T-cell (primary cell): ENCODE results near the gene STAB2. TPM values are rescaled to one million over a fixed set of nuclear protein-coding genes. Genes with fewer than 3 reads are reported as not detected.

ENCODE experiments used
- ATAC-seq, 4 experiments: fragments of 200-7000 bp in 3 of 4; fragments of 150-1000 bp in 1 of 4; cut with Tn5 transposase; replicated peaks in 1 of 4; 1 replicate in 3 of 4; 2 replicates in 1 of 4; pipeline ENCODE4 v1.10.0; 2021; ENCODE audit warnings: moderate library complexity in 3 of 4, mild to moderate bottlenecking in 2 of 4, moderate number of reproducible peaks in 1 of 4
- CTCF ChIA-PET, 2 donors: fragments of 300-600 bp; sonication (Branson Sonifier 250); formaldehyde crosslinking; loops; one replicate each; lab custom pipeline; 2022; ENCODE audit warnings: antibody characterized with exemption in 2 of 2; lab: Charles Lee
- POLR2A ChIA-PET, 2 donors: fragments of 300-600 bp; sonication (Branson Sonifier 250); formaldehyde crosslinking; loops; one replicate each; lab custom pipeline; 2022; ENCODE audit warnings: antibody characterized with exemption in 2 of 2; lab: Charles Lee
- DNase-seq, 35 experiments: peaks; one replicate each; pipeline versions ENCODE4 v3.0.0 to v3.0.0-alpha.2; 2013 to 2023
- H3K27ac ChIP-seq: one replicate; pipeline ENCODE4 v1.5.1; 2013; ENCODE audit warnings: low read length
- H3K27me3 ChIP-seq, 2 experiments: replicated peaks in 1 of 2; 1 replicate in 1 of 2; 2 replicates in 1 of 2; pipeline versions ENCODE4 v1.6.1 to v1.7.0; 2013; ENCODE audit warnings: low read length in 1 of 2, mixed read lengths in 1 of 2; ENCODE audit not compliant: control insufficient read depth in 2 of 2, insufficient read depth in 2 of 2; ENCODE audit errors: extremely low read depth in 1 of 2
- H3K36me3 ChIP-seq, 2 donors: 1 replicate in 1 of 2; 2 replicates in 1 of 2; pipeline versions ENCODE4 v1.6.1 to v1.7.0; 2013; ENCODE audit warnings: low read length in 1 of 2; ENCODE audit not compliant: control insufficient read depth in 2 of 2, insufficient read depth in 1 of 2; ENCODE audit errors: extremely low read depth in 1 of 2
- H3K4me1 ChIP-seq, 2 experiments: 1 replicate in 1 of 2; 2 replicates in 1 of 2; pipeline versions ENCODE4 v1.6.1 to v1.7.0; 2013; ENCODE audit warnings: low read length in 2 of 2, mixed read lengths in 1 of 2; ENCODE audit not compliant: insufficient read depth in 2 of 2, control insufficient read depth in 1 of 2; ENCODE audit errors: extremely low read depth in 1 of 2
- H3K4me3 ChIP-seq, 2 donors: 1 replicate in 1 of 2; 2 replicates in 1 of 2; pipeline versions ENCODE4 v1.5.1 to v1.7.0; 2013; ENCODE audit warnings: mild to moderate bottlenecking in 2 of 2, low read length in 1 of 2, moderate library complexity in 1 of 2; ENCODE audit not compliant: control insufficient read depth in 1 of 2; ENCODE audit errors: extremely low read depth in 1 of 2
- H3K9me3 ChIP-seq: 2 replicates; pipeline ENCODE4 v1.7.0; 2013
- H3K27ac Mint-ChIP-seq, 2 donors: one replicate each; pipeline ENCODE4 v1.8.0; 2020 to 2021; ENCODE audit warnings: mild to moderate bottlenecking in 2 of 2, mixed read lengths in 2 of 2
- H3K27me3 Mint-ChIP-seq, 2 donors: one replicate each; pipeline ENCODE4 v1.8.0; 2021 to 2022; ENCODE audit warnings: mixed read lengths in 2 of 2
- H3K36me3 Mint-ChIP-seq: one replicate; pipeline ENCODE4 v1.8.0; 2021; ENCODE audit warnings: mixed read lengths
- H3K4me1 Mint-ChIP-seq, 3 donors: one replicate each; pipeline ENCODE4 v1.8.0; 2020 to 2022; ENCODE audit warnings: mixed read lengths in 3 of 3, mild to moderate bottlenecking in 1 of 3
- H3K4me3 Mint-ChIP-seq, 3 donors: one replicate each; pipeline ENCODE4 v1.8.0; 2020 to 2022; ENCODE audit warnings: mild to moderate bottlenecking in 3 of 3, mixed read lengths in 3 of 3, moderate library complexity in 3 of 3
- H3K9me3 Mint-ChIP-seq, 3 donors: one replicate each; pipeline ENCODE4 v1.8.0; 2020 to 2022; ENCODE audit warnings: mixed read lengths in 3 of 3
- WGBS: methylation state at CpG from one replicate; pipeline ENCODE4 v1.1.5; 2013; ENCODE audit warnings: missing lambda C conversion rate; ENCODE audit not compliant: insufficient coverage; 5-methylcytosine and 5-hydroxymethylcytosine counted together
- total RNA-seq, 35 experiments: library from RNA in 6 of 35; stranded (reverse) in 6 of 35; fragments of 120-200 nt in 1 of 35; gene quantifications; one replicate each; pipeline versions ENCODE4 v1.2.1 to v1.2.4 and lab custom pipeline; 2013 to 2026

Gene STAB2, protein sequence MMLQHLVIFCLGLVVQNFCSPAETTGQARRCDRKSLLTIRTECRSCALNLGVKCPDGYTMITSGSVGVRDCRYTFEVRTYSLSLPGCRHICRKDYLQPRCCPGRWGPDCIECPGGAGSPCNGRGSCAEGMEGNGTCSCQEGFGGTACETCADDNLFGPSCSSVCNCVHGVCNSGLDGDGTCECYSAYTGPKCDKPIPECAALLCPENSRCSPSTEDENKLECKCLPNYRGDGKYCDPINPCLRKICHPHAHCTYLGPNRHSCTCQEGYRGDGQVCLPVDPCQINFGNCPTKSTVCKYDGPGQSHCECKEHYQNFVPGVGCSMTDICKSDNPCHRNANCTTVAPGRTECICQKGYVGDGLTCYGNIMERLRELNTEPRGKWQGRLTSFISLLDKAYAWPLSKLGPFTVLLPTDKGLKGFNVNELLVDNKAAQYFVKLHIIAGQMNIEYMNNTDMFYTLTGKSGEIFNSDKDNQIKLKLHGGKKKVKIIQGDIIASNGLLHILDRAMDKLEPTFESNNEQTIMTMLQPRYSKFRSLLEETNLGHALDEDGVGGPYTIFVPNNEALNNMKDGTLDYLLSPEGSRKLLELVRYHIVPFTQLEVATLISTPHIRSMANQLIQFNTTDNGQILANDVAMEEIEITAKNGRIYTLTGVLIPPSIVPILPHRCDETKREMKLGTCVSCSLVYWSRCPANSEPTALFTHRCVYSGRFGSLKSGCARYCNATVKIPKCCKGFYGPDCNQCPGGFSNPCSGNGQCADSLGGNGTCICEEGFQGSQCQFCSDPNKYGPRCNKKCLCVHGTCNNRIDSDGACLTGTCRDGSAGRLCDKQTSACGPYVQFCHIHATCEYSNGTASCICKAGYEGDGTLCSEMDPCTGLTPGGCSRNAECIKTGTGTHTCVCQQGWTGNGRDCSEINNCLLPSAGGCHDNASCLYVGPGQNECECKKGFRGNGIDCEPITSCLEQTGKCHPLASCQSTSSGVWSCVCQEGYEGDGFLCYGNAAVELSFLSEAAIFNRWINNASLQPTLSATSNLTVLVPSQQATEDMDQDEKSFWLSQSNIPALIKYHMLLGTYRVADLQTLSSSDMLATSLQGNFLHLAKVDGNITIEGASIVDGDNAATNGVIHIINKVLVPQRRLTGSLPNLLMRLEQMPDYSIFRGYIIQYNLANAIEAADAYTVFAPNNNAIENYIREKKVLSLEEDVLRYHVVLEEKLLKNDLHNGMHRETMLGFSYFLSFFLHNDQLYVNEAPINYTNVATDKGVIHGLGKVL (N-terminal part only)
- not detected for total RNA-seq
- total RNA-seq (2013) = 0.02 TPM
- 0 to 0.20 (median 0) reads per million in 29 experiments for total RNA-seq (lab: John Stamatoyannopoulos, UW)

DNA sequence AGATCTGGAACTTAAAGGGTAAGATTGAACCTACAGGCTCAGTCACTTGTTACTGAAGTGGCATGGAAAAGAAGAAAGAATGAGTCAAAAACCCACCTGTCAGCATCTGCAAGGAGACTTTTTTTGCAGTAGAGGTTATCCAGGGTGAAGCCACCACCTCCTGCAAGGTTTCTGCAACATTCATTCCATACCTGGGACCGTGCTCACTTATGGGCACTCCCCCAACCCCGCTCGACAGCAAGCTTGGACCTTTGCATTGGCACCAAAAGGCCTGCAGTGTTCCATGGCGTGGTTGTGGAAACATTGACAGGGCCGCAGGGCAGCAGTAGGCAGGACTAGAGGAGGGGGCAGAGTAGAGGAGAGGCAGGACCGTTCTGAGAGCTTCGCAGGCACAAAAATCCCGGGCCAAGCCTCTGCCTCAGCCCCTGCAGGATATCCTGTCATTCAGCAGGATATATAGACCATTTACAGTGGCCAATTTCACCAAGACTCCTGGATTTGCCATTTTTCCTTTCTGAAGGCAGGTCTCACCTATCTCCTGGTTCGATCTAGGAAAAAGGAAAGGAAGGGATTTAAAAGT, at the start of gene STAB2:
Gene STAB2 (plus strand): TSS at position 483 of the 580 bp plus-strand sequence. CDS start 204 bp downstream, outside the sequence.
- no CpG with 5 or more reads among the region's 9 CpGs for WGBS
- no peaks in the 10 kb centered on the region for H3K9me3 ChIP-seq
- Mint-ChIP-seq H3K36me3 (no peaks in the 10 kb centered on the region), H3K4me1 (no peaks in the 10 kb centered on the region), H3K4me3 (no peak within 1 kb of the TSS), H3K27ac (no peak within 1 kb of the TSS), H3K27me3 (peaks cover 8 to 21% of the 10 kb centered on the region in 2 donors), H3K9me3 (no peaks in the 10 kb centered on the region)
- ChIA-PET POLR2A (interaction anchor here in 1 of 2 donors (0.6 kb wide), 1 partner anchor 318 kb away, joined by 3 read pairs; no protein-coding TSS in a partner anchor), CTCF (no interaction called here)
- DNase-seq = no peak
- H3K4me3 ChIP-seq = no peak within 1 kb of the TSS
- H3K36me3 ChIP-seq = no peaks in the 10 kb centered on the region
- H3K27ac ChIP-seq = no peak within 1 kb of the TSS
- H3K4me1 ChIP-seq = no peaks in the 10 kb centered on the region
- no peaks in the 10 kb centered on the region for H3K27me3 ChIP-seq
- no peak for ATAC-seq

DNA sequence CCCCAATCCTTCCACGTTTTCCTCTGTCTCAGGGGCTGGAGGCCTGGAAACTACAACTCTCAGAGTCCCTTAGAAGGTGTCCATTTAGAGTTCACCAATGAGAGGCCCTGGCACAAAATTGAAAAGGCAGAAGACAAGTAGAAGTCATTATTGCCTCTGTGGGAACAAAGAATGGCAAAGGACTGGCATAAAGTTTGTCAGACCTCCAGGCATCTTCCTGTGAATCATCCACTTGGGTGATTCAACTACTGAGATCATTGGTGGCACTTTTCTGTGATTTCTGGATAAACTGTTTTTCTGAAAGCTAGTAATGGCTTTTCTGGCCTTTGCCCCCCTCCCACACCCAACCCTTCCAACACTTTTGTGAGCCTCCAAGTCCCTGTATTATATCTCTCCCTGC, 48.7 kb upstream of the STAB2 start:
- Mint-ChIP-seq H3K27me3 (peaks cover 0 to 7% of the 10 kb centered on the region in 2 donors), H3K9me3 (no peaks in the 10 kb centered on the region), H3K4me1 (peaks cover 0 to 2% (median 0%) of the 10 kb centered on the region in 3 donors), H3K27ac (no peak overlapping the region), H3K4me3 (no peak overlapping the region), H3K36me3 (no peaks in the 10 kb centered on the region)
- Histone ChIP-seq H3K4me3 (no peak overlapping the region), H3K27me3 (peaks cover 0 to 2% of the 10 kb centered on the region in 2 experiments), H3K36me3 (no peaks in the 10 kb centered on the region), H3K9me3 (no peaks in the 10 kb centered on the region), H3K27ac (no peak overlapping the region), H3K4me1 (no peaks in the 10 kb centered on the region)
- POLR2A ChIA-PET = no interaction called here
- CTCF ChIA-PET = no interaction called here
- no peak for ATAC-seq
- WGBS = no CpG with 5 or more reads among the region's 1 CpG
- DNase-seq = no peak

DNA sequence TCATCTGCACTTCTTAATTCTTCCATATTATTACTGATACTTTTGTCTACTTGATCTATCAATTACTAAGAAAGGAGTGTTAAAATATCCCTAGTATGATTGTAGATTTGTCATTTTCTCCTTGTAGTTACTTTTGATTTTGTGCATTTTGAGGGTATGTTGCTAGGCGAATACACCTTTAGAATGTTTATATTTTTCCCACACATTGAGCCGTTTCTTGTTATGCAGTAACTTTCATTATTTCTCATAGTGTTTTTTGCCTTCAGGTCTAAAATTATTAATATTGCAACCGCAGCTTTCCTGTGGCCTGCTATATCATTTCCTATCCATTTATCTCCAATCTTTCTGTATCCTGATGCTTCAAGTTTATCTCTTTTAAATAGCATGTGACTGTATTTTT, 46.8 kb upstream of the STAB2 start:
- H3K4me3 Mint-ChIP-seq = no peak overlapping the region
- CTCF ChIA-PET = no interaction called here
- H3K4me1 Mint-ChIP-seq = peaks cover 0 to 2% (median 0%) of the 10 kb centered on the region in 3 donors

DNA sequence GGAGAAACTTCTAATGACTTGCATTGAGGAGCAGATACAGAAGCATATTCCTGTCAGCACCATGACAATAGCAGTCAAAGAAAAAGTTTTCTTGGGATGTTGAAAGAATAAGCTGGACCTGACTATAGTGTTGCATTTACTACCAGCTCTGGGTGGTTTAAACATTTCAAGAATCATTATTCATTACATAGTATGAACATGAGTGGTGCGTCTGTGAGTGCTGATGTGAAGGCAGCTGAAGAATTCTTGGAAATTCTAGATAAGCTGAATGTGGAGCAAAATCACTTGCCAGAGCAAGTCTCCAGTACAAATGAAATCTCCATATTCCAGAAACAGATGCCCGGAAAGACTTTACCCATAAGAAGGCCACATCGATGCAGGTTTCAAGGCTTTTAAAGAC, 45.0 kb upstream of the STAB2 start:
- Histone ChIP-seq H3K4me1 (no peaks in the 10 kb centered on the region), H3K36me3 (no peaks in the 10 kb centered on the region), H3K27ac (no peak overlapping the region), H3K4me3 (no peak overlapping the region), H3K27me3 (no peaks in the 10 kb centered on the region), H3K9me3 (no peaks in the 10 kb centered on the region)
- WGBS = 89% methylated on average over 2 of the region's 3 CpGs
- CTCF ChIA-PET = no interaction called here
- H3K36me3 Mint-ChIP-seq = no peaks in the 10 kb centered on the region
- no peak overlapping the region for H3K4me3 Mint-ChIP-seq
- no peak for ATAC-seq
- peaks cover 0 to 2% (median 0%) of the 10 kb centered on the region in 3 donors for H3K4me1 Mint-ChIP-seq
- H3K27ac Mint-ChIP-seq = no peak overlapping the region
- POLR2A ChIA-PET = no interaction called here
- no peak for DNase-seq
- no peaks in the 10 kb centered on the region for H3K9me3 Mint-ChIP-seq
- no peaks in the 10 kb centered on the region for H3K27me3 Mint-ChIP-seq

More for the DNA sequence above, 46.8 kb upstream of the STAB2 start:
- H3K9me3 Mint-ChIP-seq = no peaks in the 10 kb centered on the region
- POLR2A ChIA-PET = no interaction called here
- H3K36me3 Mint-ChIP-seq = no peaks in the 10 kb centered on the region
- Histone ChIP-seq H3K9me3 (no peaks in the 10 kb centered on the region), H3K4me1 (no peaks in the 10 kb centered on the region), H3K36me3 (no peaks in the 10 kb centered on the region), H3K4me3 (no peak overlapping the region), H3K27me3 (no peaks in the 10 kb centered on the region), H3K27ac (no peak overlapping the region)
- H3K27me3 Mint-ChIP-seq = no peaks in the 10 kb centered on the region
- no peak overlapping the region for H3K27ac Mint-ChIP-seq
- ATAC-seq (no peak), DNase-seq (no peak)
- WGBS = no CpG with 5 or more reads among the region's 3 CpGs

DNA sequence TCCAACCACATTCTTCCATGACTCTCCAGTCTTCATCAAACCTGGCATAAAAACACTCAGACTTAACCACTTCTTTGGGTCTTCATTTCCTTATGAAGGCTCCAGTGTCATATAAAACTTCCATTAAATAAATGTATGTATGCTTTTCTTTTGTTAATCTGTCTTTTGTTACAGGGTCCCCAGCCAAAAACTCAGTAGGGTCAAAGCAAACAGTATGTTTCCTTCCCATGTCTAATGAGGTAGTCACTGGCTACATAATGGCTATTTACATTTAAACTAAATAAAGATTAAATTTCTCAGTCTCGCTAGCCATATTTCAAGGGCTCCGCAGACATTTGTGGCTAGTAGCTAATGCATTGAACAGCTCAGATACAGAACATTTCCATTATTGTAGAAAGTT, 40.1 kb upstream of the STAB2 start:
- H3K9me3 Mint-ChIP-seq = no peaks in the 10 kb centered on the region

More for the DNA sequence above, 40.1 kb upstream of the STAB2 start:
- DNase-seq (no peak), ATAC-seq (no peak)
- Histone ChIP-seq H3K4me1 (no peaks in the 10 kb centered on the region), H3K27ac (no peak overlapping the region), H3K9me3 (no peaks in the 10 kb centered on the region), H3K36me3 (no peaks in the 10 kb centered on the region), H3K4me3 (no peak overlapping the region), H3K27me3 (peaks cover 0 to 2% of the 10 kb centered on the region in 2 experiments)
- Mint-ChIP-seq H3K27me3 (peaks cover 5 to 9% of the 10 kb centered on the region in 2 donors), H3K4me1 (peaks cover 0 to 6% (median 4%) of the 10 kb centered on the region in 3 donors), H3K36me3 (no peaks in the 10 kb centered on the region), H3K27ac (no peak overlapping the region), H3K4me3 (no peak overlapping the region)
- ChIA-PET POLR2A (no interaction called here), CTCF (interaction anchor here (0.5 to 1.3 kb wide), 3 partner anchors 161 to 664 kb away, joined by 3 to 6 read pairs (median 4); no protein-coding TSS in a partner anchor)
- WGBS = no CpG with 5 or more reads among the region's 2 CpGs
